SK-N-MC (cell line): ENCODE results near the gene TGM4.

Source experiments
- DNase-seq: peaks from one replicate; pipeline ENCODE4 v3.0.0-alpha.2; 2011; ENCODE audit warnings: low read depth, low spot score
- H3K27ac ChIP-seq: fragments of 200-600 bp; sonication (generic); 2 replicates; pipeline ENCODE4 v1.5.1; 2016; ENCODE audit warnings: mixed run types
- H3K36me3 ChIP-seq: fragments of 200-600 bp; sonication (generic); 2 replicates; pipeline ENCODE4 v1.6.1; 2017; ENCODE audit warnings: antibody characterized with exemption, low read length, mixed read lengths; ENCODE audit not compliant: insufficient read depth
- H3K4me3 ChIP-seq: fragments of 200-600 bp; sonication (generic); 2 replicates; pipeline ENCODE4 v1.5.1; 2016
- H3K9ac ChIP-seq: fragments of 200-600 bp; sonication (generic); 2 replicates; pipeline ENCODE4 v1.8.0; 2017; ENCODE audit warnings: mixed run types, mixed read lengths; ENCODE audit not compliant: insufficient read length
- H3K9me3 ChIP-seq: fragments of 200-600 bp; sonication (generic); 2 replicates; pipeline ENCODE4 v1.6.1; 2017; ENCODE audit warnings: low read depth, mild to moderate bottlenecking, antibody characterized with exemption, low read length, moderate library complexity, mixed read lengths
- EZH2 ChIP-seq: fragments of 200-600 bp; sonication (generic); IDR thresholded peaks from one replicate; pipeline ENCODE4 v1.6.1; 2017; ENCODE audit warnings: antibody characterized with exemption
- FOXP2 ChIP-seq: optimal IDR thresholded peaks from 2 replicates; pipeline ENCODE3; 2011; ENCODE audit warnings: mild to moderate bottlenecking, moderate library complexity; ENCODE audit not compliant: insufficient read depth; ENCODE audit errors: extremely low read length, control extremely low read depth
- POLR2AphosphoS5 ChIP-seq: IDR thresholded peaks from 2 replicates; pipeline ENCODE4 v1.6.1; 2012; ENCODE audit warnings: mild to moderate bottlenecking, low read depth, low read length, borderline replicate concordance

The TGM4 gene

GRCh38 chr3:44874308-44874707 lies at the start of gene TGM4:
Gene TGM4 (plus strand): TSS chr3:44874608. CDS start chr3:44874679, 71 bp downstream.
- Histone ChIP-seq H3K9ac (no peak within 1 kb of the TSS), H3K27ac (no peak within 1 kb of the TSS), H3K36me3 (no peaks in the 10 kb centered on the region), H3K4me3 (no peak within 1 kb of the TSS), H3K9me3 (no peaks in the 10 kb centered on the region)
- DNase-seq: no peak
- TF ChIP-seq POLR2AphosphoS5 (no peak), FOXP2 (no peak), EZH2 (no peak)

- Histone ChIP-seq H3K9ac (no peak overlapping the region), H3K36me3 (peaks cover 15% of the 10 kb centered on the region), H3K9me3 (no peaks in the 10 kb centered on the region), H3K4me3 (no peak overlapping the region), H3K27ac (no peak overlapping the region)
- TF ChIP-seq FOXP2 (no peak), POLR2AphosphoS5 (no peak), EZH2 (no peak)
- no peak for DNase-seq
Measured at GRCh38 chr3:44825264-44825925, 49.0 kb upstream of the TGM4 start.

GRCh38 chr3:44827196-44827595 lies 47.2 kb upstream of the TGM4 start:
- H3K27ac ChIP-seq: no peak overlapping the region
- no peak overlapping the region for H3K9ac ChIP-seq
- H3K4me3 ChIP-seq: no peak overlapping the region
- H3K36me3 ChIP-seq: peaks cover 22% of the 10 kb centered on the region
- no peaks in the 10 kb centered on the region for H3K9me3 ChIP-seq
- TF ChIP-seq POLR2AphosphoS5 (no peak), FOXP2 (no peak), EZH2 (no peak)
- DNase-seq: no peak

GRCh38 chr3:44831232-44831631 lies 43.2 kb upstream of the TGM4 start:
- Histone ChIP-seq H3K9ac (no peak overlapping the region), H3K9me3 (no peaks in the 10 kb centered on the region), H3K27ac (no peak overlapping the region), H3K4me3 (no peak overlapping the region), H3K36me3 (peaks cover 22% of the 10 kb centered on the region)
- no peak for DNase-seq
- TF ChIP-seq FOXP2 (no peak), POLR2AphosphoS5 (no peak), EZH2 (no peak)

- H3K36me3 ChIP-seq: peaks cover 29% of the 10 kb centered on the region
- no peak overlapping the region for H3K4me3 ChIP-seq
- no peak overlapping the region for H3K9ac ChIP-seq
Measured at GRCh38 chr3:44832032-44832431, 42.4 kb upstream of the TGM4 start.

GRCh38 chr3:44832965-44833364 lies 41.4 kb upstream of the TGM4 start:
- Histone ChIP-seq H3K9me3 (no peaks in the 10 kb centered on the region), H3K9ac (no peak overlapping the region), H3K4me3 (no peak overlapping the region), H3K27ac (no peak overlapping the region), H3K36me3 (peaks cover 38% of the 10 kb centered on the region)
- DNase-seq: no peak
- TF ChIP-seq FOXP2: no peak
- TF ChIP-seq EZH2: no peak
- TF ChIP-seq POLR2AphosphoS5: no peak

More at GRCh38 chr3:44832032-44832431, 42.4 kb upstream of the TGM4 start:
- Histone ChIP-seq H3K27ac (no peak overlapping the region), H3K9me3 (no peaks in the 10 kb centered on the region)
- DNase-seq: no peak
- TF ChIP-seq POLR2AphosphoS5: no peak
- no peak for TF ChIP-seq FOXP2
- no peak for TF ChIP-seq EZH2

- peaks cover 41% of the 10 kb centered on the region for H3K36me3 ChIP-seq
- H3K9me3 ChIP-seq: no peaks in the 10 kb centered on the region
- TF ChIP-seq POLR2AphosphoS5 (no peak), FOXP2 (no peak), EZH2 (no peak)
- H3K27ac ChIP-seq: no peak overlapping the region
- H3K9ac ChIP-seq: no peak overlapping the region
- DNase-seq: no peak
- H3K4me3 ChIP-seq: no peak overlapping the region
Measured at GRCh38 chr3:44833394-44833793, 41.0 kb upstream of the TGM4 start.

GRCh38 chr3:44835684-44836083 lies 38.7 kb upstream of the TGM4 start:
- Histone ChIP-seq H3K36me3 (peaks cover 38% of the 10 kb centered on the region), H3K4me3 (no peak overlapping the region), H3K27ac (no peak overlapping the region), H3K9ac (no peak overlapping the region), H3K9me3 (no peaks in the 10 kb centered on the region)
- no peak for DNase-seq
- no peak for TF ChIP-seq POLR2AphosphoS5
- no peak for TF ChIP-seq FOXP2
- no peak for TF ChIP-seq EZH2

- Histone ChIP-seq H3K27ac (no peak overlapping the region), H3K9me3 (no peaks in the 10 kb centered on the region), H3K9ac (no peak overlapping the region), H3K36me3 (peaks cover 44% of the 10 kb centered on the region), H3K4me3 (no peak overlapping the region)
- DNase-seq: no peak
- TF ChIP-seq POLR2AphosphoS5 (no peak), FOXP2 (no peak)
Measured at GRCh38 chr3:44842376-44842775, 32.0 kb upstream of the TGM4 start.
